ENCODE results near the gene GPR107.
"Not testable (repeated sequence)": the region's sequence is repeated elsewhere in the genome, so short reads cannot be mapped to it uniquely, and the experiment has no call there.

DNA sequence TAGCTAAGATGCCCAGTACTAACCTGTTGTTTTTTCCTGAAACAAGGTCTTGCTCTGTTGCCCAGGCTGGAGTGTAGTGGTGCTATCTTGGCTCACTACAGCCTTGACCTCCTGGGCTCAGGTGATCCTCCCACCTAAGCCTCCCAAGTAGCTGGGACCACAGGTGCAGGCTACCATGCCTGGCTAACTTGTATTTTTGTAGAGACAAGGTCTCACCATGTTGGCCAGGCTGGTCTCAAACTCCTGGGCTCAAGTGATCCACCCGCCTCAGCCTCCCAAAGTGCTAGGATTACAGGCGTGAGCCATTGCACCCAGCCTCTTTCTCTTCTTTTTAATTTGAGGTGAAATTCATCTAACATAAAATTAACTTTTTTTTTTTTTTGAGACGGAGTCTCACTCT is 31.9 kb upstream of the GPR107 start:
- TF ChIP-seq, protein P1, sequence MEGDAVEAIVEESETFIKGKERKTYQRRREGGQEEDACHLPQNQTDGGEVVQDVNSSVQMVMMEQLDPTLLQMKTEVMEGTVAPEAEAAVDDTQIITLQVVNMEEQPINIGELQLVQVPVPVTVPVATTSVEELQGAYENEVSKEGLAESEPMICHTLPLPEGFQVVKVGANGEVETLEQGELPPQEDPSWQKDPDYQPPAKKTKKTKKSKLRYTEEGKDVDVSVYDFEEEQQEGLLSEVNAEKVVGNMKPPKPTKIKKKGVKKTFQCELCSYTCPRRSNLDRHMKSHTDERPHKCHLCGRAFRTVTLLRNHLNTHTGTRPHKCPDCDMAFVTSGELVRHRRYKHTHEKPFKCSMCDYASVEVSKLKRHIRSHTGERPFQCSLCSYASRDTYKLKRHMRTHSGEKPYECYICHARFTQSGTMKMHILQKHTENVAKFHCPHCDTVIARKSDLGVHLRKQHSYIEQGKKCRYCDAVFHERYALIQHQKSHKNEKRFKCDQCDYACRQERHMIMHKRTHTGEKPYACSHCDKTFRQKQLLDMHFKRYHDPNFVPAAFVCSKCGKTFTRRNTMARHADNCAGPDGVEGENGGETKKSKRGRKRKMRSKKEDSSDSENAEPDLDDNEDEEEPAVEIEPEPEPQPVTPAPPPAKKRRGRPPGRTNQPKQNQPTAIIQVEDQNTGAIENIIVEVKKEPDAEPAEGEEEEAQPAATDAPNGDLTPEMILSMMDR (IDR thresholded peaks at IDR 0.05; ENCODE audit: insufficient read depth, low read depth, low read length) = not testable (repeated sequence)
- TF ChIP-seq EZH2 (IDR thresholded peaks at IDR 0.05; ENCODE audit: insufficient read depth, low read length) = not testable (repeated sequence)

All from astrocyte (in vitro differentiated cells and primary cell).